Transverse colon (tissue), 4 donors: ENCODE results near the gene NCK1. TPM values are rescaled to one million over a fixed set of nuclear protein-coding genes. Genes with fewer than 3 reads are reported as not detected.
"Not testable (repeated sequence)": the region's sequence is repeated elsewhere in the genome, so short reads cannot be mapped to it uniquely, and the experiment has no call there.

Source experiments
- DNase-seq: peaks from one replicate; pipeline ENCODE4 v3.0.0-alpha.2; 2019
- H3K27ac ChIP-seq, 4 donors: fragments of 200-600 bp; sonication (generic); 2 replicates each; pipeline ENCODE4 v1.5.1; 2016 to 2018; ENCODE audit warnings: inconsistent platforms in 4 of 4
- H3K27me3 ChIP-seq: fragments of 200-600 bp; sonication (generic); 2 replicates; pipeline ENCODE4 v1.5.1; 2017; ENCODE audit warnings: inconsistent platforms
- H3K36me3 ChIP-seq, 4 donors: fragments of 200-600 bp; sonication (generic); 2 replicates each; pipeline ENCODE4 v1.5.1; 2017 to 2019; ENCODE audit warnings: inconsistent platforms in 4 of 4
- H3K4me1 ChIP-seq, 4 donors: fragments of 200-600 bp; sonication (generic); 2 replicates each; pipeline ENCODE4 v1.5.1; 2017 to 2020; ENCODE audit warnings: inconsistent platforms in 4 of 4
- H3K4me3 ChIP-seq, 4 donors: fragments of 200-600 bp; sonication (generic); 1 replicate in 1 of 4; 2 replicates in 3 of 4; pipeline versions ENCODE4 v1.5.1 to v1.6.1; 2017 to 2019; ENCODE audit warnings: inconsistent platforms in 4 of 4
- H3K9me3 ChIP-seq, 2 donors: fragments of 200-600 bp; sonication (generic); 2 replicates each; pipeline ENCODE4 v1.5.1; 2017 to 2019; ENCODE audit warnings: inconsistent platforms in 2 of 2
- CTCF ChIP-seq, 5 experiments: fragments of 200-600 bp in 3 of 5; fragments of 450-650 bp in 2 of 5; sonication (generic) in 3 of 5; IDR thresholded peaks; 1 replicate in 2 of 5; 2 replicates in 3 of 5; pipeline ENCODE4 v1.5.1; 2016 to 2017; ENCODE audit warnings: antibody characterized with exemption in 5 of 5, inconsistent platforms in 3 of 5, mild to moderate bottlenecking in 2 of 5, moderate library complexity in 1 of 5
- EP300 ChIP-seq: sonication (generic); formaldehyde crosslinking; IDR thresholded peaks from one replicate; pipeline ENCODE4 v1.6.1; 2017; ENCODE audit warnings: antibody characterized with exemption, low read depth
- POLR2A ChIP-seq: fragments of 450-650 bp; IDR thresholded peaks from one replicate; pipeline ENCODE4 v1.6.1; 2016; ENCODE audit warnings: antibody characterized with exemption, mild to moderate bottlenecking, moderate library complexity
- POLR2AphosphoS5 ChIP-seq, 3 donors: sonication (generic); formaldehyde crosslinking; IDR thresholded peaks; one replicate each; pipeline ENCODE4 v1.6.1; 2016; ENCODE audit warnings: antibody characterized with exemption in 3 of 3
- WGBS, 2 donors: methylation state at CpG; one replicate each; pipeline ENCODE4 v1.1.5; 2018; ENCODE audit warnings: low coverage in 1 of 2; 5-methylcytosine and 5-hydroxymethylcytosine counted together
- in situ Hi-C, 4 donors: fragments of 200-750 bp; cut with MboI; loops; one replicate each; pipeline versions ENCODE4 v1.15.0 to v1.15.1; 2017; ENCODE audit warnings: low sequenced_read_pairs in 3 of 4, low pct_ligation_motif_present in 1 of 4, low pct_unique_long_range_greater_than_20kb in 1 of 4
- intact Hi-C: fragments of 100-400 bp; cut with DNase I; formaldehyde crosslinking; loops from one replicate; pipeline ENCODE4 v1.15.1; 2023; ENCODE audit warnings: low total_unique reads
- total RNA-seq, 4 donors: library from RNA; depleted of rRNA; stranded (reverse); fragments of >200 nt; gene quantifications; one replicate each; pipeline ENCODE4 v1.1.0, GENCODE V29; 2016

NCK1 gene
- total RNA-seq, 4 donors from 2014 or later: 0.80 to 71.4 (median 45.2) TPM

DNA sequence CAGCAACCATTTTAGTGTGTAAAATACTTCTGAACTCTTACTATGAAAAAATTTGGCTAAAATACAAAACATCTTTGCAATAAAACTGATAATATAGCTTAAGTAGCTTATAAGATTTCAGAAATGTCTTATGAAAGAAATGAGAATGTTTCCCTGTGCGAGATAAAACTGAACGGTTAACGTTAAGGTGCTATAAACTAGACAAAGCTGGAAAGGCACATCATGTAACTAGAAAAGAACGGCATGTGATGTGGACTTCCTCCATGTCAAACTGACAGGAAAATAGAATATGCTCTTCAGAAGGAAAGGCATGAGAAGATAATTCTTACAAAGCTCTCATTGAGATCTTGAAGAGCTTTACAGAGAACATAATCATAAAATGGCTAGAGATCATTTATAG lies 36.5 kb downstream of the NCK1 start:
- H3K36me3 ChIP-seq: no peaks in the 10 kb centered on the region
- in situ Hi-C loops (no loop called here), intact Hi-C loops (no loop called here)
- WGBS, 2 donors: 35 to 53% methylated on average over 4 of the region's 4 CpGs
- DNase-seq: no peak
- peak overlapping the region in 2 of 4 donors; percentile 2 to 17 for H3K27ac ChIP-seq
- TF ChIP-seq CTCF (IDR thresholded peaks at IDR 0.05) (no peak), EP300 (no peak), POLR2AphosphoS5 (IDR thresholded peaks at IDR 0.05) (no peak), POLR2A (no peak)
- no peak overlapping the region for H3K4me3 ChIP-seq
- H3K9me3 ChIP-seq: peaks cover 0 to 1% of the 10 kb centered on the region in 2 donors
- no peaks in the 10 kb centered on the region for H3K27me3 ChIP-seq
- H3K4me1 ChIP-seq: peaks cover 0 to 49% (median 19%) of the 10 kb centered on the region in 4 donors

DNA sequence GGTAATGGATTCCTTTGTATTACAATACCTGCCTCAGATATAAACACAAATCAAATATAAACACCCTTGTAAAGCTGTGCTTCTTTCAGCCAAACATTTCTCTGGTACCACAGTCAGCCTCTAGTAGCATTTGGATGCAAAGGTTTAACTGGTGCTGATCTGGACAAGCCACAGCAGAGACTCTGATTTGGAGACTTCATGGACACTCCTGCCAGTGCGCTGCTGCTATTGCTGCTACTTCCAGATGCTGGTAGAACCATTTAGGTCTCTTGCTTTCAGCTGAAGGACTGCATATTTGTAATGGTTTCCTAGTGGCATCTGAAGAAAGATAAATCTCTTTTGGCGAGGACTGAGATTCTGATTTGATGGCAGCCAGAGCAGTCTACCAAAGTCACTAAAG lies 36.9 kb downstream of the NCK1 start:
- in situ Hi-C loops (no loop called here), intact Hi-C loops (no loop called here)
- peak overlapping the region in 3 of 4 donors; percentile 2 to 17 (median 7) for H3K27ac ChIP-seq
- H3K36me3 ChIP-seq: no peaks in the 10 kb centered on the region
- H3K4me3 ChIP-seq: no peak overlapping the region
- 89 to 100% methylated on average over 1 to 2 of the region's 2 CpGs for WGBS, 2 donors
- TF ChIP-seq CTCF (IDR thresholded peaks at IDR 0.05): no peak
- no peak for DNase-seq
- H3K27me3 ChIP-seq: no peaks in the 10 kb centered on the region
- peaks cover 0 to 45% (median 15%) of the 10 kb centered on the region in 4 donors for H3K4me1 ChIP-seq
- peaks cover 3 to 5% of the 10 kb centered on the region in 2 donors for H3K9me3 ChIP-seq

GRCh38 chr3:136899622-136900158 lies 37.7 kb downstream of the NCK1 start:
- H3K27me3 ChIP-seq: no peaks in the 10 kb centered on the region
- in situ Hi-C loops: no loop called here
- H3K4me1 ChIP-seq: peaks cover 0 to 43% (median 13%) of the 10 kb centered on the region in 4 donors
- WGBS, 2 donors: 43 to 64% methylated on average over 1 to 2 of the region's 2 CpGs
- no peak overlapping the region for H3K4me3 ChIP-seq
- no peak overlapping the region for H3K27ac ChIP-seq
- H3K9me3 ChIP-seq: peaks cover 8 to 11% of the 10 kb centered on the region in 2 donors
- TF ChIP-seq POLR2AphosphoS5 (IDR thresholded peaks at IDR 0.05): no peak
- TF ChIP-seq POLR2A: no peak
- TF ChIP-seq CTCF (IDR thresholded peaks at IDR 0.05): no peak
- TF ChIP-seq EP300: no peak
- no peaks in the 10 kb centered on the region for H3K36me3 ChIP-seq
- intact Hi-C loops: no loop called here
- no peak for DNase-seq

DNA sequence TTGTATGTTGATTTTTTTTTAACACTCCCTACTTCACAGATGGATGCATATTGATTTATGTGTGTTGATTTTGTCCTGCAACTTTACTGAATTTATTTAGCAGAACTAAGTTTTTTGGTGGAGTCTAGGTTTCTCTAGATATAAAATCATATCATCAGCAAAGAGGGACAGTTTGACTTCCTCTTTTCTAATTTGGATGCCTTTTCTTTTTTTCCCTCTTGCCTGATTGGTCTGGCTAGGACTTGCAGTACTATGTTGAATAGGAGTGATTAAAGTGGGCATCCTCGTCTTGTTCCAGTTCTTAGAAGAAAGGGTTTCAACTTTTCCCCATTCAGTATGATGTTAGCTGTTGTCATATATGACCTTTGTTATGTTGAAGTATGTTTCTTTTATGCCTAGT lies 38.7 kb downstream of the NCK1 start:
- DNase-seq, H3K27me3 ChIP-seq, H3K4me3 ChIP-seq, intact Hi-C loops, H3K36me3 ChIP-seq, in situ Hi-C loops, H3K27ac ChIP-seq: not testable (repeated sequence)
- 67 to 80% methylated on average over 1 of the region's 1 CpG for WGBS, 2 donors
- Histone ChIP-seq H3K4me1 (peaks cover 0 to 43% (median 13%) of the 10 kb centered on the region in 4 donors), H3K9me3 (peaks cover 8 to 11% of the 10 kb centered on the region in 2 donors)

DNA sequence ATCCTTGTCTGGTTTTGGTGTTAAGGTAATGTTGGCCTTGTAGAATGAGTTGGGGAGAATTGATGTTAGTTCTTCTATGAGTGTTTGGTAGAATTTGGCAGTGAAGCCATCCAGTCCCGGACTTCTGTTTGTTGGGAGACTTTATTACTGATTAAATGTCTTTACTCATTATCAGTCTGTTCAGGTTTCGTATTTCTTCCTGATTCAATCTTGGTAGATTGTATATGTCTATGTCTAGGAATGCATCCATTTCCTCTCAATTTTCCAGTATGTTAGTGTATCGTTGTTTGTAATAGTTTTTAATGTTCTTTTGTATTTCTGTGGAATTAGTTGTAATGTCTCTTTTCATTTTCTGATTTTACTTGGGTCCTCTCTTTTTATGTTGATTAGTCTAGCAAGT lies 39.4 kb downstream of the NCK1 start:
- intact Hi-C loops: no loop called here
- Histone ChIP-seq H3K36me3 (no peaks in the 10 kb centered on the region), H3K27me3 (no peaks in the 10 kb centered on the region), H3K27ac (no peak overlapping the region), H3K4me3 (no peak overlapping the region), H3K4me1 (peaks cover 0 to 43% (median 13%) of the 10 kb centered on the region in 4 donors), H3K9me3 (peaks cover 8 to 11% of the 10 kb centered on the region in 2 donors)
- in situ Hi-C loops: no loop called here
- 79 to 92% methylated on average over 3 of the region's 3 CpGs for WGBS, 2 donors
- TF ChIP-seq POLR2AphosphoS5 (IDR thresholded peaks at IDR 0.05) (no peak), POLR2A (no peak), EP300 (no peak), CTCF (IDR thresholded peaks at IDR 0.05) (no peak)
- no peak for DNase-seq

- H3K4me3 ChIP-seq, DNase-seq, intact Hi-C loops, H3K27me3 ChIP-seq, H3K27ac ChIP-seq, H3K36me3 ChIP-seq, in situ Hi-C loops: not testable (repeated sequence)
- WGBS, 2 donors: 80 to 88% methylated on average over 1 of the region's 1 CpG
- peaks cover 8 to 11% of the 10 kb centered on the region in 2 donors for H3K9me3 ChIP-seq
- H3K4me1 ChIP-seq: peaks cover 0 to 41% (median 13%) of the 10 kb centered on the region in 4 donors
Measured at GRCh38 chr3:136902530-136902929, 40.5 kb downstream of the NCK1 start.
